Fibroblast of the conjunctiva (primary cell): ENCODE results near the gene THRAP3.

Source experiments
- DNase-seq: peaks from one replicate; pipeline ENCODE4 v3.0.0-alpha.2; 2010; ENCODE audit warnings: low read depth

The THRAP3 gene

GRCh38 chr1:36352125-36352909 lies 128.1 kb downstream of the THRAP3 start:
- no peak for DNase-seq

DNA sequence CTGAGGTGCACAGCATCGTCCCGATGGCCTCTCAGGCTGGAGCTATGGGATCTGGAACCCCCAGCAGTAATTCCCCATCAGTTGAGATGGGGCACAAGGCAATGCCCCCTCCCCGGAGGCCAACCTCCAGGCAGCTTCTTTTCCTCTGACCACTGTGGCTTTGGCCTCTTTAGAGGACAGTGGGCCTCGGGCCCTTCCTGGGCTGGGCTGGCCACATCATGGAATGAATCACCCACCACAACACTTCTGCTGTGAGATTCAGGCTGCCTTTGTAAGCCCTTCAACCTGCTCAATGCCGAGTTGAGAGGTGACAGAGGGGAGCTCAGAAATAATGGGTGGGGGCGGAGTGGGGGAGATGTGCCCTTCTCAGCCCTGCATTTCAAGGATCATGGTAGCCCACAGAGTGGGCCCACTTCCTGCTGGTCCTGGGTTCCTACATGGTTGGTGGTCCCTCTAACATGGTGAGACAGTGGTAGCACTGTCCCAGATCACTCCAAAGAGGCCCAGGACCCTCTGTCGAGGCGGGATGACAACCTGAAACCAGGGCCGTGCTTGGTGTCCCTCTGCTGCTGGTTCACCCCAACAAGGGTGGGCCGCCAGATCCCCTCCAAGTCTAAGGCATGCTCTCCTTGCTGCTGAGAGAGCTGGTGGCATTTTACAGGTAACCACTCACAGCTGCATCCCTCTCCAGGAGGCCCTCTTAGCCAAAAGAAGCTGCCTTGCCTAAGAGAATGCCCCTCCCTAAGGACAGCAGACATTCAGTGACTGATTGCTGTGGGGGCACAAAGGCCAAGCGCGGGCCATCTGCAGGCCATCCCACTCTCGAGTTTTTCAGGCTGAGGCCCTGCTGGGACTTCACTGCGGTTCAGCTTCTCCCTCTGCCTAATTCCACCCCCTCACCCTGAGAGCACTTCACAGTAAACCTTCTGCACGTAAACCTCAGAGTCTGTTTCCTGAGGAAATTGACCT lies 129.0 kb downstream of the THRAP3 start:
- no peak for DNase-seq

DNA sequence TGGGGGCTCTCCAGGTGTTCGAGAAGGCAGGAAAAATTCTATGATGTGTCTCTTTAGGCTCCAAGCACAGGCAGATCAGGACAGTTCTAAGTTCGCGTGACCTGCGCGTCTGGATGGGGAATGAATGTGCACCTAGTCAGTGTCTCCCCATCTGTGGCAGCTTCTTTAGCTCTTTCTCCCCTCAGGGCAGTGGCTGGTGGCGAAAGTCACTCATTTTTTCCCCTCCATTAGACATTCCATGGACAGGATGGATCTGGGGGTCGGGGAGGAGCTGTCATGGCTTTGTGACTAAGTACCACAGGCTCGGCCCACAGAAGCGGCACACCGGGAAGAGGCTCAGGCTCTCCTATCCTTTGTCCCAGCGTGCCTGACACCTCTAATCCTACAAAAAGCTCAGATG lies 130.2 kb downstream of the THRAP3 start:
- no peak for DNase-seq
